KOPT-K1 (cell line): ENCODE measurements around the gene CXCL14.

Experiments used
- H3K27ac ChIP-seq: fragments of 200-600 bp; sonication (generic); 2 replicates; pipeline ENCODE4 v1.5.1; 2016; ENCODE audit warnings: antibody characterized with exemption, mild to moderate bottlenecking, low read depth, low read length; ENCODE audit not compliant: poor library complexity, severe bottlenecking
- H3K36me3 ChIP-seq: fragments of 200-600 bp; sonication (generic); 2 replicates; pipeline ENCODE4 v1.5.1; 2017; ENCODE audit warnings: antibody characterized with exemption, mild to moderate bottlenecking, low read length, moderate library complexity; ENCODE audit not compliant: insufficient read depth
- H3K9me3 ChIP-seq: fragments of 200-600 bp; sonication (generic); 2 replicates; pipeline ENCODE4 v1.5.1; 2017; ENCODE audit warnings: antibody characterized with exemption, low read length, mild to moderate bottlenecking; ENCODE audit not compliant: insufficient read depth, poor library complexity, severe bottlenecking

Gene CXCL14, protein sequence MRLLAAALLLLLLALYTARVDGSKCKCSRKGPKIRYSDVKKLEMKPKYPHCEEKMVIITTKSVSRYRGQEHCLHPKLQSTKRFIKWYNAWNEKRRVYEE

GRCh38 chr5:135578685-135579341 lies at the start of gene CXCL14:
Gene CXCL14 (minus strand): TSS chr5:135578991. CDS start chr5:135578778, 213 bp downstream.
- Histone ChIP-seq H3K36me3 (no peaks in the 10 kb centered on the region), H3K9me3 (no peaks in the 10 kb centered on the region), H3K27ac (no peak within 1 kb of the TSS)

- Histone ChIP-seq H3K27ac (no peak overlapping the region), H3K36me3 (no peaks in the 10 kb centered on the region), H3K9me3 (no peaks in the 10 kb centered on the region)
Measured at GRCh38 chr5:135626636-135627035, 47.8 kb upstream of the CXCL14 start.

DNA sequence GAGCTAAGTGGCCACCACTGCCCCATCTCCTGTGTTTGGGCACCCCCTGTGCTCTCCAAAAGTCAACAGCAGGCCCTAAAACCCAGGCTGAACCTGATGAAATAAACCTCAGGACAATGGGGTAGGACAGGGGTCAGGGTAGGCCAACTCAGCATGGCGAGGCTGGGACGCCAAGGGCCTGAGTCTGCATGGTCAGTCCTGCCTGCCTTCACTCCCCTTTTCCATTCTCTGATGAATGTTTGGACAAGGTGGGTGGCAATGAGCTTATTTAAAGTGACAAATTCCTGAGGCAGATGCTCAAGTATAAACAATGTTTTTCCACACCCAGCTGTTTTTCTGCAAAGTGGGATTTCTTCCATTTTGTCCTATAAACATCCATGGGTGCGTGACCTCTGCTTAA lies 47.2 kb upstream of the CXCL14 start:
- no peaks in the 10 kb centered on the region for H3K36me3 ChIP-seq
- H3K9me3 ChIP-seq = no peaks in the 10 kb centered on the region

DNA sequence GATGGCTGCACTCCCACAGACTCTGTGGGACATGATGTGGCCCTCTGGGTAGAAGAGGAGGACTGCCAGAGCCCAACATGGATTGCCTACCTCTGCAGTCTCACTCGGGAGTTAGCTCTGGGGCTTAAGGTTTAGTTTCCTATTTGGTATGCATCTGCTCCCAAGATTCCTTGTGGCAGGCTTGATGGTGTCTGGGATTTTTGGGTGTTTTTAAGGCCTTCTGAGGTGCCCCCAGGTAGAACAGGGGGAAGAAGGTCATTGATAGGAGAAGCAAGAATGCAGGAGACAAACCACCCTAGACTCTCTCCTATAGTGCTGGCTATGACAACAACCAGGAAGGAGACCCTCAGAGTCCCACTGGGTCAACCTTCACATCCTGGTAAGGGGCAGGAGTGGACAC lies 46.7 kb upstream of the CXCL14 start:
- Histone ChIP-seq H3K9me3 (no peaks in the 10 kb centered on the region), H3K27ac (no peak overlapping the region), H3K36me3 (no peaks in the 10 kb centered on the region)

More for the DNA sequence above, 47.2 kb upstream of the CXCL14 start:
- no peak overlapping the region for H3K27ac ChIP-seq

- H3K36me3 ChIP-seq = no peaks in the 10 kb centered on the region
- H3K9me3 ChIP-seq = peaks cover 1% of the 10 kb centered on the region
- H3K27ac ChIP-seq = no peak overlapping the region
Measured at GRCh38 chr5:135625061-135625460, 46.3 kb upstream of the CXCL14 start.

- Histone ChIP-seq H3K36me3 (no peaks in the 10 kb centered on the region), H3K27ac (no peak overlapping the region), H3K9me3 (peaks cover 19% of the 10 kb centered on the region)
Measured at GRCh38 chr5:135623186-135623715, 44.5 kb upstream of the CXCL14 start.

DNA sequence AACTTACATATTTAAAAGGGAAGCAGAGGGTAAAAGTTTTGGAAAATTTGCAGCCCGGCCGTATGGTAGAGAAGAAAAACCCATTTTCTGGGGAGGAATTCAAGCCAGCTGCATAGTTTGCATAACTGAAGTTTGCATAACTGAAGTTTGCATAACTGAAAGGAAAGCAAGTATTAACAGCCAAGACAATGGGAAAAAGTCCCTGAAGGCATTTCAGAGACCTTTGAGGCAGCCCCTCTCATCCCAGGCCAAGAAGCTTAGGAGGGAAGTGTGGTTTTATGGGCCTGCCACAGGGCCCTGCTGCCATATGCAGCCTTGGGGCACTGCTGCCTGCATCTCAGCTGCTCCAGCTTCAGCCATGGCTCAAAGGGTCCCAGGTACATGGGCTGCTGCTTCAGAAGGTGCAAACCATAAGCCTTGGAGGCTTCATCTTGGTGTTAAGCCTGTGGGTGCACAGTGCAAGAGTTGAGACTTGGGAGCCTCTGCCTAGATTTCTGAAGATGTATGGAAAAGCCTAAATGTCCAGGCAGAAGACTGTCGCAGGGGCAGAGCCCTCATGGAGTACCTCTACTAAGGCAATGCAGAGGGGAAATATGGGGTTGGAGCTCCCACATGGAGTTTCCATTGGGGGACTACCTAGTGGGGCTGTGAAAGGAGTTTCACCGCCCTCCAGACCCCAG lies 36.9 kb upstream of the CXCL14 start:
- peaks cover 27% of the 10 kb centered on the region for H3K9me3 ChIP-seq
- H3K36me3 ChIP-seq = no peaks in the 10 kb centered on the region
- H3K27ac ChIP-seq = no peak overlapping the region

GRCh38 chr5:135615171-135615570 lies 36.4 kb upstream of the CXCL14 start:
- Histone ChIP-seq H3K9me3 (peaks cover 26% of the 10 kb centered on the region), H3K27ac (no peak overlapping the region), H3K36me3 (no peaks in the 10 kb centered on the region)

DNA sequence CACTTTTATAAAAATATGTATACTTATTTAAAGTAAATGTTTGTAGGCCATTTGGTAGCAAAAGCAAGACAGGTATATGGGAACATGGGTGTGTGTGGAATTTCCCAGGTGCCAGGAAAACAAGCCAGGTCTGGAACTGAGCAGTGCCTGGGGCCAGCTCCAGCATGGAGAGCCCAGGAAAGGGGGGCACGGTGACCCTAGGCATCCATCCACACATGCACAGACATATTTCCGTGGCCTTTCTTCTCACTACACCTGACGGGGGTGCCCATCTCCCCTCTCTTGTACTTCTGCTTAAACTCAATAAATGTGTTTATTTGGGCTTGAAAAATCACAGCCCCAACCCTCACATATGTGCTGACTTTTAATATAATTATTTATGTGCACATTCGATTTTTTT lies 31.2 kb upstream of the CXCL14 start:
- peaks cover 7% of the 10 kb centered on the region for H3K9me3 ChIP-seq
- no peaks in the 10 kb centered on the region for H3K36me3 ChIP-seq
- no peak overlapping the region for H3K27ac ChIP-seq

GRCh38 chr5:135608761-135609443 lies 30.1 kb upstream of the CXCL14 start:
- H3K27ac ChIP-seq = no peak overlapping the region
- H3K36me3 ChIP-seq = no peaks in the 10 kb centered on the region
- H3K9me3 ChIP-seq = no peaks in the 10 kb centered on the region

DNA sequence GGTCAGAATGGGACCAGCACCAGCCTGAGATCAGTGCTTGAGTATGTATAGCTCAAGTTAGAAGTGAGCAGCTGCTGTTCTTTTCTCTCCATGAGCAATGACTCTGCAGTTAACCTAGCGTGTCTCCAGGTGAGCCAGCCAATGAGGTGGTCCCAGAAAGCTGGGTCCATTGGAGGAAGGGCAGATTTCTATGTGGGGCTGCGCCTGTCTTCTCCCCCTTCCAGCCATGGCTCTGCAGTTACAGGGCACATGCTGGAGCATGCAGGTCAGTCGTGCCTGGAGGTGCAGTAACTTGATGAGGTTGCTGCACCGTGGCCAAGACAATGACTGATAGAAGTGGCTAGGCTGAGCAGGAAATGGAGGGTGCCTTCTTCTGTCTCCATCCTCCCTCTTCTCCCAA lies 29.6 kb upstream of the CXCL14 start:
- H3K27ac ChIP-seq = no peak overlapping the region
- no peaks in the 10 kb centered on the region for H3K9me3 ChIP-seq
- H3K36me3 ChIP-seq = no peaks in the 10 kb centered on the region

GRCh38 chr5:135606431-135606830 lies 27.6 kb upstream of the CXCL14 start:
- H3K36me3 ChIP-seq = no peaks in the 10 kb centered on the region
- H3K27ac ChIP-seq = no peak overlapping the region
- no peaks in the 10 kb centered on the region for H3K9me3 ChIP-seq

- H3K36me3 ChIP-seq = no peaks in the 10 kb centered on the region
- no peak overlapping the region for H3K27ac ChIP-seq
- no peaks in the 10 kb centered on the region for H3K9me3 ChIP-seq
Measured at GRCh38 chr5:135605221-135605620, 26.4 kb upstream of the CXCL14 start.

DNA sequence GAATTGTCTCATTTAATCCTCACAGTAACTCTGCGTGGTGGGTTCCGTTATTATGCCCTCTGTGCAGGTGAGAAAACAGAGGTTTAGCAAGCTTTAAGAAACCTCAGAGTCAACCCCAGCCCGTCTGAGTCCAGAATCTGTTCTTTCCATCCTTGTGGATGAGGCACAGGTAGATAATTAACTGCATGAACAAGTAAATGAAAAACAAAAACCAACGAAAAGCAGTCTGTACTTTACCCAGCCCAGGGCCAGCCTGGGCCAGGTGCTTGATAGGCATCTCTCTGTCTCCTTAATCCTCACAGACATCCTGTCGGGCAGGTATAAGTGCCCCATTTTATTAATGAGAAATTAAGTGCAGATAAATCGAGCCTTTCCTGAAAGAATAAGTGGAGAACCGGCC lies 25.3 kb upstream of the CXCL14 start:
- Histone ChIP-seq H3K27ac (no peak overlapping the region), H3K36me3 (no peaks in the 10 kb centered on the region), H3K9me3 (no peaks in the 10 kb centered on the region)
